ENCODE measurements around the gene REV1. TPM values are rescaled to one million over a fixed set of nuclear protein-coding genes. Genes with fewer than 3 reads are reported as not detected.

Gene REV1
- total and polyA plus RNA-seq, 12 donors: 9.6 to 83.1 (median 30.2) TPM

GRCh38 chr2:99386011-99386410 is 103.8 kb downstream of the REV1 start:
- WGBS, 2 donors: 95 to 98% methylated on average over 2 of the region's 2 CpGs
- Histone ChIP-seq H3K27me3 (no peaks in the 10 kb centered on the region), H3K4me3 (no peak overlapping the region), H3K4me1 (peaks cover 0 to 17% (median under 1%) of the 10 kb centered on the region in 9 donors), H3K27ac (no peak overlapping the region), H3K36me3 (peaks cover 0 to 70% (median 25%) of the 10 kb centered on the region in 9 donors), H3K9me3 (peaks cover 0 to 12% (median 0%) of the 10 kb centered on the region in 11 donors)
- DNase-seq: no peak
- intact Hi-C loops (cut with DNase I): no loop called here
- TF ChIP-seq, protein P1, sequence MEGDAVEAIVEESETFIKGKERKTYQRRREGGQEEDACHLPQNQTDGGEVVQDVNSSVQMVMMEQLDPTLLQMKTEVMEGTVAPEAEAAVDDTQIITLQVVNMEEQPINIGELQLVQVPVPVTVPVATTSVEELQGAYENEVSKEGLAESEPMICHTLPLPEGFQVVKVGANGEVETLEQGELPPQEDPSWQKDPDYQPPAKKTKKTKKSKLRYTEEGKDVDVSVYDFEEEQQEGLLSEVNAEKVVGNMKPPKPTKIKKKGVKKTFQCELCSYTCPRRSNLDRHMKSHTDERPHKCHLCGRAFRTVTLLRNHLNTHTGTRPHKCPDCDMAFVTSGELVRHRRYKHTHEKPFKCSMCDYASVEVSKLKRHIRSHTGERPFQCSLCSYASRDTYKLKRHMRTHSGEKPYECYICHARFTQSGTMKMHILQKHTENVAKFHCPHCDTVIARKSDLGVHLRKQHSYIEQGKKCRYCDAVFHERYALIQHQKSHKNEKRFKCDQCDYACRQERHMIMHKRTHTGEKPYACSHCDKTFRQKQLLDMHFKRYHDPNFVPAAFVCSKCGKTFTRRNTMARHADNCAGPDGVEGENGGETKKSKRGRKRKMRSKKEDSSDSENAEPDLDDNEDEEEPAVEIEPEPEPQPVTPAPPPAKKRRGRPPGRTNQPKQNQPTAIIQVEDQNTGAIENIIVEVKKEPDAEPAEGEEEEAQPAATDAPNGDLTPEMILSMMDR (IDR thresholded peaks at IDR 0.05): no peak
- no peak for ATAC-seq

- DNase-seq (no peak), ATAC-seq (no peak)
- TF ChIP-seq, protein P1 (IDR thresholded peaks at IDR 0.05): no peak
- Histone ChIP-seq H3K4me1 (no peaks in the 10 kb centered on the region), H3K27ac (no peak overlapping the region), H3K4me3 (no peak overlapping the region), H3K36me3 (peaks cover 0 to 93% (median 32%) of the 10 kb centered on the region in 9 donors), H3K9me3 (peaks cover 0 to 12% (median 0%) of the 10 kb centered on the region in 11 donors), H3K27me3 (no peaks in the 10 kb centered on the region)
- intact Hi-C loops (cut with DNase I): no loop called here
- 98 to 100% methylated on average over 2 of the region's 2 CpGs for WGBS, 2 donors
Observed at GRCh38 chr2:99382143-99382542, 107.7 kb downstream of the REV1 start.

- 94 to 98% methylated on average over 3 of the region's 3 CpGs for WGBS, 2 donors
- peaks cover 0 to 12% (median 0%) of the 10 kb centered on the region in 11 donors for H3K9me3 ChIP-seq
- no peaks in the 10 kb centered on the region for H3K4me1 ChIP-seq
Observed at GRCh38 chr2:99380376-99381010, 109.3 kb downstream of the REV1 start.

GRCh38 chr2:99377879-99378278 is 111.9 kb downstream of the REV1 start:
- Histone ChIP-seq H3K4me1 (no peaks in the 10 kb centered on the region), H3K27me3 (no peaks in the 10 kb centered on the region), H3K4me3 (no peak overlapping the region), H3K36me3 (peaks cover 0 to 100% (median 46%) of the 10 kb centered on the region in 9 donors), H3K9me3 (peaks cover 0 to 15% (median 0%) of the 10 kb centered on the region in 11 donors), H3K27ac (no peak overlapping the region)
- intact Hi-C loops (cut with DNase I): no loop called here
- no peak for ATAC-seq
- DNase-seq: no peak
- 98 to 100% methylated on average over 1 of the region's 1 CpG for WGBS, 2 donors
- TF ChIP-seq, protein P1 (IDR thresholded peaks at IDR 0.05): no peak

More at GRCh38 chr2:99380376-99381010, 109.3 kb downstream of the REV1 start:
- no peak overlapping the region for H3K4me3 ChIP-seq
- ATAC-seq: no peak
- peaks cover 0 to 100% (median 42%) of the 10 kb centered on the region in 9 donors for H3K36me3 ChIP-seq
- TF ChIP-seq, protein P1 (IDR thresholded peaks at IDR 0.05): no peak
- no peak for DNase-seq
- no peak overlapping the region for H3K27ac ChIP-seq
- no peaks in the 10 kb centered on the region for H3K27me3 ChIP-seq
- intact Hi-C loops (cut with DNase I): no loop called here

All from heart right ventricle (tissue), 16 donors.